Thyroid gland (tissue), 4 donors: ENCODE measurements around the gene OR5AC2.

Experiments used
- CTCF ChIP-seq, 6 experiments: fragments of 200-600 bp in 3 of 6; fragments of 450-650 bp in 3 of 6; sonication (generic) in 3 of 6; IDR thresholded peaks; one replicate each; pipeline ENCODE4 v1.5.1; 2016 to 2019; ENCODE audit warnings: antibody characterized with exemption in 6 of 6, mild to moderate bottlenecking in 2 of 6, inconsistent platforms in 1 of 6, moderate library complexity in 1 of 6
- POLR2A ChIP-seq, 2 donors: fragments of 450-650 bp; IDR thresholded peaks; one replicate each; pipeline ENCODE4 v1.6.1; 2017; ENCODE audit warnings: antibody characterized with exemption in 2 of 2, mild to moderate bottlenecking in 2 of 2, moderate library complexity in 1 of 2

GRCh38 chr3:98130421-98130820 is 43.4 kb downstream of the OR5AC2 start, which contains the start of gene OR5H1:
- TF ChIP-seq POLR2A (IDR thresholded peaks at IDR 0.05) (no peak), CTCF (IDR thresholded peaks at IDR 0.05) (no peak)
